ENCODE data around the gene SNX30. TPM values are rescaled to one million over a fixed set of nuclear protein-coding genes. Genes with fewer than 3 reads are reported as not detected.

The SNX30 gene
- total RNA-seq, 1 experiment from 2014 or later = 12.7 TPM

GRCh38 chr9:112852741-112853504 is 102.4 kb downstream of the SNX30 start:
- RAD21 ChIA-PET (ENCODE audit: low non-redundant PET in 1 of 2, low total read pairs in 2 of 2, uncharacterized antibody in 2 of 2, unreplicated experiment in 2 of 2) = no interaction called here
- ATAC-seq (no peak), DNase-seq (ENCODE audit: low read depth, low spot score) (no peak)
- CTCF ChIA-PET = interaction anchor here (0.9 kb wide), 1 partner anchor 50 kb away, joined by 3 read pairs; no protein-coding TSS in a partner anchor
- POLR2A ChIA-PET = no interaction called here
- H3K79me2 ChIP-seq (ENCODE audit: insufficient read depth, low read length) = no peaks in the 10 kb centered on the region
- no peak overlapping the region for H3K9ac ChIP-seq (ENCODE audit: low read length)
- H3K9me3 ChIP-seq (ENCODE audit: control insufficient read depth in 1 of 2, insufficient read depth in 1 of 2, low read depth in 1 of 2, low read length in 2 of 2) = no peaks in the 10 kb centered on the region
- H3K27me3 ChIP-seq (ENCODE audit: insufficient read depth, low read length) = no peaks in the 10 kb centered on the region
- H2AFZ ChIP-seq (ENCODE audit: low read depth, low read length, poor library complexity, severe bottlenecking) = no peak overlapping the region
- H3K4me2 ChIP-seq (ENCODE audit: low read length) = no peak overlapping the region
- H4K20me1 ChIP-seq (ENCODE audit: insufficient read depth) = no peaks in the 10 kb centered on the region
- H3K36me3 ChIP-seq (ENCODE audit: control insufficient read depth in 1 of 2, insufficient read depth in 2 of 2, low read length in 2 of 2) = no peaks in the 10 kb centered on the region
- no peaks in the 10 kb centered on the region for H3K4me1 ChIP-seq (ENCODE audit: control insufficient read depth in 1 of 2, insufficient read depth in 2 of 2, low read length in 2 of 2)
- TF ChIP-seq CTCF (IDR thresholded peaks at IDR 0.05 in 2 of 3, conservative IDR thresholded peaks at IDR 0.05 in 1 of 3; ENCODE audit: borderline replicate concordance in 1 of 3, insufficient read depth in 1 of 3, low read depth in 2 of 3, low read length in 2 of 3) (no peak), ATF3 (IDR thresholded peaks at IDR 0.05) (no peak), ZBTB33 (IDR thresholded peaks at IDR 0.05; ENCODE audit: extremely low read depth, insufficient replicate concordance, low read length) (no peak), EZH2phosphoT487 (IDR thresholded peaks at IDR 0.05; ENCODE audit: borderline replicate concordance) (no peak), ZNF274 (IDR thresholded peaks at IDR 0.05; ENCODE audit: low read depth, low read length) (no peak), SP1 (IDR thresholded peaks at IDR 0.05; ENCODE audit: low read depth) (no peak), REST (IDR thresholded peaks at IDR 0.05; ENCODE audit: low read depth) (no peak), MAX (IDR thresholded peaks at IDR 0.05) (no peak), ZFX (IDR thresholded peaks at IDR 0.05) (no peak), RAD21 (IDR thresholded peaks at IDR 0.05; ENCODE audit: low read depth) (no peak)
- no peaks in the 10 kb centered on the region for H3K9me2 ChIP-seq (ENCODE audit: insufficient read depth)
- H3K27ac ChIP-seq (ENCODE audit: low read depth, low read length) = no peak overlapping the region
- intact Hi-C loops (cut with micrococcal nuclease) = no loop called here
- H3K4me3 ChIP-seq (replicated peaks in 1 of 2; ENCODE audit: low read depth in 1 of 2, low read length in 2 of 2) = no peak overlapping the region
- no TSS peak for BruUV-seq (replicated peaks)
